Stimulated activated effector memory CD8-positive, alpha-beta T cell treated with anti-CD3 and anti-CD28 coated beads, Interleukin-12 subunit alpha, Interleukin-12 subunit beta, amount 100 ng/mL, for 72 hours (primary cell): ENCODE measurements around the gene GSX1.
"Not testable (repeated sequence)": the region's sequence is repeated elsewhere in the genome, so short reads cannot be mapped to it uniquely, and the experiment has no call there.

Experiments
- ATAC-seq: fragments of 150-1000 bp; cut with Tn5 transposase; 2 replicates; pipeline ENCODE4 v1.10.0; 2021
- DNase-seq, 2 donors: peaks; one replicate each; pipeline ENCODE4 v3.0.0; 2021 to 2022; ENCODE audit warnings: low spot score in 2 of 2
- H3K27ac Mint-ChIP-seq: one replicate; pipeline ENCODE4 v1.8.0; 2022; ENCODE audit warnings: mild to moderate bottlenecking, mixed read lengths
- H3K36me3 Mint-ChIP-seq: one replicate; pipeline ENCODE4 v1.8.0; 2022; ENCODE audit warnings: mild to moderate bottlenecking, mixed read lengths
- H3K4me1 Mint-ChIP-seq: one replicate; pipeline ENCODE4 v1.8.0; 2022; ENCODE audit warnings: mixed read lengths
- H3K4me3 Mint-ChIP-seq: one replicate; pipeline ENCODE4 v1.8.0; 2022; ENCODE audit warnings: mild to moderate bottlenecking, mixed read lengths
- H3K9me3 Mint-ChIP-seq: one replicate; pipeline ENCODE4 v1.8.0; 2022; ENCODE audit warnings: mixed read lengths

The GSX1 gene

DNA sequence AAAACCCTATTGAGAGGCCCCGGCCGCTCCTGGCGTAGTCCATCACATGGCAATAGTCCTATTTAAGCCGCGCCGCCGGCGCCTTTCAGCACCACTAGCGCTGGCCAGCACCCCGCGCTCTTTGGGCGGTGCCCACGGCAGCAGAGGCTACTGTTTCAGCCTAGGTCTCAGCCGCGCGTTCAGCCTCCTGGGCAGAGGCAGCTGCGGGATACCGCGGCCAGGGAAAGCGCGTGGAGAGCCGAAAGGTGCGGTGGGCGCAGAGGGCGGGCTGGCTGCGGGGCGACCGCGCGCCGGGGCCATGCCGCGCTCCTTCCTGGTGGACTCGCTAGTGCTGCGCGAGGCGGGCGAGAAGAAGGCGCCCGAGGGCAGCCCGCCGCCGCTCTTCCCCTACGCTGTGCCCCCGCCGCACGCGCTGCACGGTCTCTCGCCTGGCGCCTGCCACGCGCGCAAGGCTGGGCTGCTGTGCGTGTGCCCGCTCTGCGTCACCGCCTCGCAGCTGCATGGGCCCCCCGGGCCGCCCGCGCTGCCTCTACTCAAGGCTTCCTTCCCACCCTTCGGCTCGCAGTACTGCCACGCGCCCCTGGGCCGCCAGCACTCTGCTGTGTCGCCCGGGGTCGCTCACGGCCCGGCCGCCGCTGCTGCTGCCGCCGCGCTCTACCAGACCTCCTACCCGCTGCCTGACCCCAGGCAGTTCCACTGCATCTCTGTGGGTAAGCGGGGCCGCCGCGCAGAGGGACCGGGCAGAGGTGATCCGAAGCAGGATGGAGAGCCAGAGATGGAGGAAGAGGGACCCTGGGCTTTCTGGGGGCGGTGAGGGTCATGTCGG lies at the start of gene GSX1:
GSX1 (plus strand) TSS at position 91 of the 826 bp plus-strand sequence; CDS start at position 299, 208 bp downstream.
- DNase-seq, result peak; percentile 16 to 63
- H3K4me1 Mint-ChIP-seq, result peaks cover 43% of the 10 kb centered on the region
- H3K27ac Mint-ChIP-seq, result peak within 1 kb of the TSS; percentile 55
- peak within 1 kb of the TSS; percentile 79 for H3K4me3 Mint-ChIP-seq
- no peaks in the 10 kb centered on the region for H3K9me3 Mint-ChIP-seq
- peak; percentile 76 for ATAC-seq
- H3K36me3 Mint-ChIP-seq, result no peaks in the 10 kb centered on the region

GRCh38 chr13:27744801-27745200 lies 47.5 kb upstream of the GSX1 start:
- no peaks in the 10 kb centered on the region for H3K9me3 Mint-ChIP-seq

DNA sequence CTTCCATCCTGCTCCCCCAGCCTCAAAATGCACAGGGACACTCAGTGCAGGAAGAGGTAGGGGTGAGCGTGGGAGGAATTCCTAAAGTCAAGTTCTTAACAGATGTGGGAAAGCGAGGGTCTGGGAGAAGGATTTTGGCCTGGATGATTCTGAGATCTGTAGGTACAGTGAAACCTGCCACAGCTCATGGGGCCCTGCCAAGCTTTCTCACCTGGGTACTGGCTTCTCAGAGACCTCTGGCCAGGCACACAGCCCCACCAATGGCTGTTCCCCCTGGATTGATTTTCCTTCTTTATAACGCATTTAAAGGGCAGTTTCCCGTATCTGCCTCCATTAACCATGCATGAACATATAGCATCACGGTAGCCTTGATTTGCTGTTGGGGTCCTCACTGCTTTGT lies 47.0 kb upstream of the GSX1 start:
- H3K9me3 Mint-ChIP-seq, result no peaks in the 10 kb centered on the region

More at GRCh38 chr13:27744801-27745200, 47.5 kb upstream of the GSX1 start:
- Mint-ChIP-seq H3K4me3 (no peak overlapping the region), H3K36me3 (no peaks in the 10 kb centered on the region), H3K27ac (no peak overlapping the region), H3K4me1 (peaks cover 5% of the 10 kb centered on the region)
- DNase-seq, result no peak
- no peak for ATAC-seq

DNA sequence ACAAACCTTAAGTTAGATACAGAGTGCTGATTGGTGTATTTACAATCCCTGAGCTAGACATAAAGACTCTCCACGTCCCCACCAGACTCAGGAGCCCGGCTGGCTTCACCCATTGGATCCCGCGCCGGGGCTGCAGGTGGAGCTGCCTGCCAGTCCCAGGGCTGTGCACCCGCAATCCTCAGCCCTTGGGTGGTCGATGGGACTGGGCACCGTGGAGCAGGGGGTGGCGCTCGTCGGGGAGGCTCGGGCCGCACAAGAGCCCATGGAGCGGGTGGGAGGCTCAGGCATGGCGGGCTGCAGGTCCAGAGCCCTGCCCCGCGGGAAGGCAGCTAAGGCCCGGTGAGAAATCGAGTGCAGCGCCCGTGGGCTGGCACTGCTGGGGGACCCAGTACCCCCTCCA lies 44.1 kb upstream of the GSX1 start:
- H3K4me1 Mint-ChIP-seq, result not testable (repeated sequence)

More for the DNA sequence above, 47.0 kb upstream of the GSX1 start:
- H3K4me3 Mint-ChIP-seq, result no peak overlapping the region
- H3K4me1 Mint-ChIP-seq, result peaks cover 5% of the 10 kb centered on the region
- DNase-seq (no peak), ATAC-seq (no peak)
- H3K27ac Mint-ChIP-seq, result no peak overlapping the region
- H3K36me3 Mint-ChIP-seq, result no peaks in the 10 kb centered on the region

DNA sequence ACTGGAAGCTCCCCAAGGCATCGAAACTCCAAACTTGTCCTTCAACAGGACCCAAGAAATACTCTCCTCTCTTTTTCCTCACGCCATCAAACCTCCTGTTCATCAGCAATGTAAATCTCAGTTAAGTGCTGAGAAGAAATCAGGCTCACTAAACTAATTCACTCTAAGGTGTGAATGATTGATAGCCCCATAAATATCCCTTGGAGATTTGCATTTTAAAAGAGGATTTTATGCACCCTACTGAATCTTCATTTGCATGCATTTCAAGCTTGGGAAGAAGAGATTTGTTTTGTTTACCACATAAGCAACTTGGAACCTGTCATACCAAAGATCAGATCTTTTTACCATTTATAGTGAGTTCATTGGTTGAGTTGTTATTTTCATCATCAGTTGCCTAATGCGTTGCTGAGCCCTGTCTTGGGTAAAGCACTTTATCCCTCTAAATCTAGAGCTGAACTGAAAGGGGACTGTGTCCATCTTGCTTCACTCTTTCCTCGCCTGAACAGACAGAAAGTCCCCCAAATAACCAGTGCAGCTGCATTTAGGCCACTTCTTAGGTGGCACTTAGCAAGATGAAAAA lies 40.2 kb upstream of the GSX1 start:
- Mint-ChIP-seq H3K36me3 (no peaks in the 10 kb centered on the region), H3K4me3 (no peak overlapping the region), H3K27ac (no peak overlapping the region), H3K9me3 (peaks cover 6% of the 10 kb centered on the region), H3K4me1 (peaks cover 4% of the 10 kb centered on the region)
- DNase-seq, result no peak
- ATAC-seq, result no peak

More for the DNA sequence above, 44.1 kb upstream of the GSX1 start:
- not testable (repeated sequence) for ATAC-seq, H3K36me3 Mint-ChIP-seq, DNase-seq, H3K4me3 Mint-ChIP-seq, H3K27ac Mint-ChIP-seq, H3K9me3 Mint-ChIP-seq

DNA sequence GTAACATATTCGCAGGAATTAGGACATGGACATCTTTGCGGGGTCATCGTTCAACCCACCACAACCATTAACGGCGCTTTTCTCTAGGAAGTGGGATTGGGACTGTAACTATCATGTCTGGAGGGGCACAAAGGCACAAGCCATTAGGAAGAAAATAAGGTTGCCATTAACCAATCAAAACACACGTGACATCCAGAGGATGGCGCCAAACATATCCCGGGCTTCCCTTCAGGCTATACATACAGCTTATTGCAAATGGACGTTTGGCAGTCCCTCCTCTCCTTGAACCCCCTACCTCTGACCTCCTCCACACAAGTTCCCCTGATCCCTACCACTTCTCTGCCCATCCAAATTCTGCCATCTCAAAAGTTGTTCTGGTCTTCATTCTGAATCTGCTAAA lies 26.6 kb upstream of the GSX1 start:
- Mint-ChIP-seq H3K4me3 (no peak overlapping the region), H3K4me1 (no peaks in the 10 kb centered on the region), H3K9me3 (no peaks in the 10 kb centered on the region), H3K27ac (no peak overlapping the region), H3K36me3 (no peaks in the 10 kb centered on the region)
- ATAC-seq, result no peak
- no peak for DNase-seq

GRCh38 chr13:27770809-27771208 lies 21.5 kb upstream of the GSX1 start:
- DNase-seq, result no peak
- peak; percentile 57 for ATAC-seq
- no peaks in the 10 kb centered on the region for H3K36me3 Mint-ChIP-seq
- no peaks in the 10 kb centered on the region for H3K9me3 Mint-ChIP-seq
- no peak overlapping the region for H3K27ac Mint-ChIP-seq
- no peak overlapping the region for H3K4me3 Mint-ChIP-seq
- no peaks in the 10 kb centered on the region for H3K4me1 Mint-ChIP-seq

GRCh38 chr13:27772651-27773425 lies 19.4 kb upstream of the GSX1 start:
- H3K27ac Mint-ChIP-seq, result no peak overlapping the region
- H3K4me1 Mint-ChIP-seq, result no peaks in the 10 kb centered on the region
- ATAC-seq (no peak), DNase-seq (no peak)
- no peaks in the 10 kb centered on the region for H3K9me3 Mint-ChIP-seq
- H3K4me3 Mint-ChIP-seq, result no peak overlapping the region
- H3K36me3 Mint-ChIP-seq, result no peaks in the 10 kb centered on the region

- H3K27ac Mint-ChIP-seq, result no peak overlapping the region
- H3K4me1 Mint-ChIP-seq, result no peaks in the 10 kb centered on the region
- ATAC-seq (no peak), DNase-seq (no peak)
- H3K36me3 Mint-ChIP-seq, result no peaks in the 10 kb centered on the region
- H3K9me3 Mint-ChIP-seq, result no peaks in the 10 kb centered on the region
- H3K4me3 Mint-ChIP-seq, result no peak overlapping the region
Observed at GRCh38 chr13:27774169-27774568, 18.1 kb upstream of the GSX1 start.

DNA sequence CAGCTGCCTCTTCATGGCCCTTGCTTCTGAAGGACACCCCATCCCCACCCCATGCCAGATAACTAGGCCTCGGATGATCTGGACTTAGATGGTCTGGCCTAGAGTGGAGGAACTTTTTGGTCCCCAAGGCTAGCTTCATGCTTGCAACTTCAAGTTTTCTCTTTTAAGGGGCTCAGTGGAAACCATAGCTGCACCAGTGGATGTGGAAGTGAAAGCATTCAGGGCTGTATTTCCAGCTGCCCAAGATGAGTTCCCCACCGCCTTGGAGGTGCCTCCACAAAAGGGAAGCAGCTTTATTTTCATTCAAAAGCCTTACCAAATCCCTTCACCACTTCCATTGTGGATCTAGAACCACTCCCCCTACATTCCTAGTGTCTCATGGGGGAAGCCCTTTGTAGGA lies 17.6 kb upstream of the GSX1 start:
- no peak overlapping the region for H3K4me3 Mint-ChIP-seq
- no peaks in the 10 kb centered on the region for H3K9me3 Mint-ChIP-seq
- ATAC-seq (no peak), DNase-seq (no peak)
- no peak overlapping the region for H3K27ac Mint-ChIP-seq
- no peaks in the 10 kb centered on the region for H3K4me1 Mint-ChIP-seq
- no peaks in the 10 kb centered on the region for H3K36me3 Mint-ChIP-seq

DNA sequence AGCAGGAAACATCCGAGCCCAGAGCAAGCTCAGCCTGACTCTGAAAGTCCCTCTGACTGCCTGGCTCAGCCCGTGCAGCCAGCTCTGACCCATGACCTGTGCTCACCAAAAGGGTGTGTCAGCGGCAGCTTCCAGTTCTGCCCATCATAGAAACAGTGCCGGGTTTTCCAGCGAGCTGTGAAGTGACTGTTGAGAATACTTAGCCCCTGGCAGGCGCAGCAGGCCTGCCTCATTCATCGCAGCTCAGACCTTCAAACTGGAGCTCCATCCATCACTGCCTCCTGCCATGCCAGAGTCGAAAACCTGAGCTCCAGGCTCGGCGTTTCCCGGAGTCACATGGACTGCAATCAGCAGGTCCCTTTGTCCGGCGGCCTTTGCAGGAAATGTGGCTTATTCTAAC lies 16.3 kb upstream of the GSX1 start:
- Mint-ChIP-seq H3K4me3 (no peak overlapping the region), H3K27ac (no peak overlapping the region), H3K9me3 (no peaks in the 10 kb centered on the region), H3K4me1 (no peaks in the 10 kb centered on the region), H3K36me3 (no peaks in the 10 kb centered on the region)
- ATAC-seq, result no peak
- no peak for DNase-seq

- H3K27ac Mint-ChIP-seq, result no peak overlapping the region
- H3K9me3 Mint-ChIP-seq, result no peaks in the 10 kb centered on the region
- ATAC-seq (no peak), DNase-seq (no peak)
- H3K4me3 Mint-ChIP-seq, result no peak overlapping the region
- no peaks in the 10 kb centered on the region for H3K36me3 Mint-ChIP-seq
- H3K4me1 Mint-ChIP-seq, result no peaks in the 10 kb centered on the region
Observed at GRCh38 chr13:27782151-27782550, 10.1 kb upstream of the GSX1 start.

DNA sequence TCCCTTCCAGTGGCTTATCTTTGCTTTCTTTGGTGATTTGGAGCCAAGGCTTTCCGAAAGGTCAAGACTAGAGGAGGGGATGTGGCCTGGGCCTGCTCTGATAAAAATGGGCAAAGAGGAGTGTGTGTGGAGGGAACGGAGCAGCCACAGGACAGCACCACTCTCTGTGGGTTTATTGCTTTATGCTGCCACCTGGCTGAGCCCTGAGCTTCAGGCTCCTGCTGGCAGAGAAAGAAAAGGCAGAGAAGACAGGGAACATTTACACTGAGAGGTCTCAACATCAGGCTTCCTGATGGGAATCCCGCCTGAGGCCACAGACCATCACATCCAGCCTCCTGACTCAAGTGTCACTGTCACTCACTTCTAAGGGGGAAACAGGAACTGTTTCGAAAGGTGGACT lies 9.2 kb upstream of the GSX1 start:
- DNase-seq (no peak), ATAC-seq (no peak)
- Mint-ChIP-seq H3K4me3 (no peak overlapping the region), H3K4me1 (no peaks in the 10 kb centered on the region), H3K36me3 (no peaks in the 10 kb centered on the region), H3K27ac (no peak overlapping the region), H3K9me3 (no peaks in the 10 kb centered on the region)

GRCh38 chr13:27788271-27788670 lies 4.0 kb upstream of the GSX1 start:
- ATAC-seq (no peak), DNase-seq (no peak)
- no peaks in the 10 kb centered on the region for H3K36me3 Mint-ChIP-seq
- H3K9me3 Mint-ChIP-seq, result no peaks in the 10 kb centered on the region
- H3K4me3 Mint-ChIP-seq, result no peak overlapping the region
- H3K27ac Mint-ChIP-seq, result no peak overlapping the region
- H3K4me1 Mint-ChIP-seq, result peaks cover 34% of the 10 kb centered on the region

DNA sequence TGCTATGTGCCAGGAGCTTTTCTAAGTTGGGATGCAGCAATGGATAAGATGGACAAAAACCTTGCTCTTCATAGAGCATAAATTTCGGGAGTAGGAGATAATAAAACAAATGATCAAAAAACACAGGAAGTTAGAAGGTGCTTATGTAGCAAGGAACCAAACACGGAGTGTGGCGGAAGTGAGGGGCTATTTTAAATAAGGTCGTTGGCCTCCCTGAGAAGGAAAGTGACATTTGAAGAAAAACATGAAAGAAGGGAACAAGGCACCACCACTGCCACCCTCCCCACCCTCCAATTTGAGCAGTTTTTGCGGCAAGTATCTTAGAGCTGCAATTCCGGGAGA lies 3.2 kb upstream of the GSX1 start:
- Mint-ChIP-seq H3K27ac (no peak overlapping the region), H3K4me3 (peak overlapping the region; percentile 79), H3K36me3 (no peaks in the 10 kb centered on the region), H3K4me1 (peaks cover 38% of the 10 kb centered on the region), H3K9me3 (no peaks in the 10 kb centered on the region)
- DNase-seq, result no peak
- no peak for ATAC-seq
